Endothelial cell (in vitro differentiated cells): Measurements from ENCODE around the gene EEA1. TPM values are rescaled to one million over a fixed set of nuclear protein-coding genes. Genes with fewer than 3 reads are reported as not detected.

Source experiments
- DNase-seq: peaks from one replicate; pipeline ENCODE4 v3.0.0; 2021; ENCODE audit warnings: low spot score
- H3K27ac Mint-ChIP-seq: one replicate; pipeline ENCODE4 v1.8.0; 2021; ENCODE audit warnings: mixed read lengths, inconsistent platforms; ENCODE audit not compliant: unreplicated experiment
- H3K27me3 Mint-ChIP-seq: one replicate; pipeline ENCODE4 v1.8.0; 2021; ENCODE audit warnings: mild to moderate bottlenecking, moderate library complexity, mixed read lengths, inconsistent platforms; ENCODE audit not compliant: unreplicated experiment
- H3K36me3 Mint-ChIP-seq: one replicate; pipeline ENCODE4 v1.8.0; 2021; ENCODE audit warnings: mild to moderate bottlenecking, low read depth, mixed read lengths, inconsistent platforms; ENCODE audit not compliant: unreplicated experiment
- H3K4me1 Mint-ChIP-seq: one replicate; pipeline ENCODE4 v1.8.0; 2021; ENCODE audit warnings: mild to moderate bottlenecking, mixed read lengths, inconsistent platforms; ENCODE audit not compliant: unreplicated experiment
- H3K4me3 Mint-ChIP-seq: one replicate; pipeline ENCODE4 v1.8.0; 2021; ENCODE audit warnings: mild to moderate bottlenecking, mixed read lengths, inconsistent platforms; ENCODE audit not compliant: unreplicated experiment
- H3K9me3 Mint-ChIP-seq: one replicate; pipeline ENCODE4 v1.8.0; 2021; ENCODE audit warnings: mixed read lengths, inconsistent platforms; ENCODE audit not compliant: unreplicated experiment
- CTCF ChIP-seq: fragments of 200-600 bp; sonication (generic); IDR thresholded peaks from one replicate; pipeline ENCODE4 v1.5.0; 2021; ENCODE audit warnings: antibody characterized with exemption; ENCODE audit not compliant: unreplicated experiment
- total RNA-seq: library from RNA; stranded (reverse); fragmentation: NEBNext Ultra II Directional; extraction: Animal tissue kit (Norgen Biotek cat#: 25700); gene quantifications from one replicate; pipeline ENCODE4 v1.2.1, GENCODE V29; 2021; ENCODE audit not compliant: unreplicated experiment

Gene EEA1
- total RNA-seq, 1 donor from 2014 or later = 14.1 TPM

GRCh38 chr12:92861381-92861780 is 67.7 kb downstream of the EEA1 start:
- H3K27ac Mint-ChIP-seq = no peak overlapping the region
- no peaks in the 10 kb centered on the region for H3K9me3 Mint-ChIP-seq
- H3K36me3 Mint-ChIP-seq = peaks cover 8% of the 10 kb centered on the region
- H3K4me1 Mint-ChIP-seq = peaks cover 4% of the 10 kb centered on the region
- peaks cover 2% of the 10 kb centered on the region for H3K27me3 Mint-ChIP-seq
- H3K4me3 Mint-ChIP-seq = no peak overlapping the region
- no peak for DNase-seq
- TF ChIP-seq CTCF = no peak

GRCh38 chr12:92860521-92860920 is 68.6 kb downstream of the EEA1 start:
- Mint-ChIP-seq H3K4me1 (peaks cover 4% of the 10 kb centered on the region), H3K36me3 (peaks cover 8% of the 10 kb centered on the region), H3K9me3 (no peaks in the 10 kb centered on the region), H3K27me3 (peaks cover 2% of the 10 kb centered on the region), H3K4me3 (no peak overlapping the region), H3K27ac (no peak overlapping the region)
- DNase-seq = no peak
- TF ChIP-seq CTCF = no peak

GRCh38 chr12:92859650-92860386 is 69.3 kb downstream of the EEA1 start:
- H3K27ac Mint-ChIP-seq = no peak overlapping the region
- no peaks in the 10 kb centered on the region for H3K9me3 Mint-ChIP-seq
- no peak for DNase-seq
- TF ChIP-seq CTCF = no peak
- peaks cover 4% of the 10 kb centered on the region for H3K4me1 Mint-ChIP-seq
- H3K36me3 Mint-ChIP-seq = peaks cover 8% of the 10 kb centered on the region
- no peak overlapping the region for H3K4me3 Mint-ChIP-seq
- peaks cover 2% of the 10 kb centered on the region for H3K27me3 Mint-ChIP-seq

- Mint-ChIP-seq H3K36me3 (peaks cover 8% of the 10 kb centered on the region), H3K27ac (no peak overlapping the region), H3K9me3 (no peaks in the 10 kb centered on the region), H3K4me3 (no peak overlapping the region), H3K27me3 (peaks cover 2% of the 10 kb centered on the region), H3K4me1 (peaks cover 4% of the 10 kb centered on the region)
- TF ChIP-seq CTCF = no peak
- no peak for DNase-seq
Measured at GRCh38 chr12:92857818-92858217, 71.3 kb downstream of the EEA1 start.

- Mint-ChIP-seq H3K4me3 (no peak overlapping the region), H3K4me1 (no peaks in the 10 kb centered on the region), H3K27ac (no peak overlapping the region), H3K27me3 (no peaks in the 10 kb centered on the region), H3K36me3 (peaks cover 6% of the 10 kb centered on the region), H3K9me3 (no peaks in the 10 kb centered on the region)
- DNase-seq = no peak
- no peak for TF ChIP-seq CTCF
Measured at GRCh38 chr12:92854344-92854743, 74.8 kb downstream of the EEA1 start.
